HG03342 (cell line): ENCODE measurements around the gene CCT2.

ENCODE experiments used
- ATAC-seq: cut with Tn5 transposase; IDR thresholded peaks from one replicate; pipeline ENCODE4 v1.9.1; 2021; ENCODE audit warnings: mild to moderate bottlenecking, moderate library complexity; ENCODE audit not compliant: unreplicated experiment

CCT2 gene

DNA sequence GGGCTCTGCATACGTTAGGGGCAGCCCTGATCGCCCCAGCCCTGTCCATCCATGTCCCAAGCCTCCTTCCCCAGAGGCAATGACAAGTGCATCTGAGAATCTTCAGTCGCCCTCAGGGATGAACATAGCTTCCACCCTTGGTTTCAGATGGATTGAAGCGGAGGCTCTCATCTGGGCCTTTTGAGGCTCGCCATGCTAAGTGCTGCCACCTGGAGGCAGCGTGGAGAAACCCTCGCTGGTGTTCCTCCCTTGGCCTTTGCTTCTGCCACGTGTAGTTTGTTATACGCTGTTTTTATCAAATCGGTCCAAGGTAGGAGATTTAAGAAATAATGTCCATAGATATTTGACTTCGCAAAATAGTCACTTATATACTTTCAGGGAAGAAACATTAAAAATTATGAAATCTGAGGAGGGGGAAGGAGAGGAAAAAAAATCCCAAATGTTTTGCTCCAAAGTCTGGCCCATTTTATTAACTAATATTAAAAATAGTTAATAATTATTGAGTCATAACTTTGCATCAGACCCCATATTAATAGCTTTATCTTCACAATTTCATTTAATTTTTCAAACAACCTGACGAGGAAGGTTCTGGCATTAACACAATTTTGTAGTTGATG is 54.2 kb downstream of the CCT2 start:
- peak; percentile 92 for ATAC-seq

- ATAC-seq = no peak
Observed at GRCh38 chr12:69641546-69641945, 56.3 kb downstream of the CCT2 start.

DNA sequence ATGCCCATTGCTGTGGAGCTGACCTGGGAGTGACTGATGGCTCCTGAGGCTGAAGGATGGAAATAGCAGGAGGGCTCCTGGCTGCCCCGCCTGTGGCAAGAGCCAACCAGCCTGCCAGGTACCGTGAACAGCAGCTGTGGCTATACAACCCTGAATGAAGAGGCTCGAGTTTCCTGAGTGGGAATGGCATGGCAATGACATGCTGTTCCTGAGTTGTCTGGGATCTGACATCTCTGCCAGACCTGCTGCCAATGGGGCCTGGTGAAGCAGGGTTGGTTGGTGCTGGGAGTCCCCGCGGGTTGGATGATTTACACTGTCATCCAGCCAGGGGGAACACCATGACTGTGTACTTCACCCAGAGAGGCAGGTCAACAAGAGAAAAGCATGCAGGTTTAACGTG is 57.3 kb downstream of the CCT2 start:
- ATAC-seq = no peak

- ATAC-seq = no peak
Observed at GRCh38 chr12:69644511-69644910, 59.3 kb downstream of the CCT2 start.

DNA sequence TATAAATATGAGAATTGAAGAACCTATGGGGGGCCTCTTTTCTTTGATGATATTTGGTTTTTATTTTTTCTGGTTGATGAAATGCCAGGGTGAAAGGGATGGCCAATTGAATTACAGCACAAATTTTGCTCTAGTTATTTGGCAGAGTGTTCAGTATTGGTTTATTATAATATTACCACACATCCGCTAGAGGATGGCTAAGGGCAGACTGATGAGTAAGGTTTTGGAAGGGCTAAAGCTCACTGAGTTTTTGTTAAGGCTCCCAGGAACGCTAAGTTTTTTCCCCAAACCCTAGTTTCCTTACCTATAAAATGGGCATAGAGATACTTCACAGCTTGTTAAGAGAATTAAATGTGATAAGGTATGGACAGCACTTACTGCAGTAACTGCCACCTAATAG is 59.8 kb downstream of the CCT2 start:
- no peak for ATAC-seq

DNA sequence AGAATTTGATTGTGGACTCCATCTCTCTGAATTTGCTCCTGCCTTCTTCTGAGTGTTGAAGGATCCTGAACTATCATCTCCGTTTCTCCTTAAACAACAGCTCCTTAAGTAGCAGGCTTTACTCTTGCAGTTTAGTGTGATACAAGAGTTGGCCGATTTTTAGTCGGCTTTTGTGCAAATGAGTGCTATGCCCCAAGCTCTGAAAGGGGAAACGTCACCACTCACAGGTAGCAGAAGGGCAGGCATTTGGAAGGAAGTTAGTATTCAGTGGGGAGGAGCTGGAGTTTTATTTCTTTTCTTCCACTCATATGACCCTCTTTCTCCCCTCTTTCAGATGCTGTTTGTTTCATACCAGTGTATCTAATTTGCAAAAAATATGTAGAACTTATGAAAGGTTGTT is 61.9 kb downstream of the CCT2 start:
- ATAC-seq = no peak

- no peak for ATAC-seq
Observed at GRCh38 chr12:69648476-69648875, 63.2 kb downstream of the CCT2 start.

DNA sequence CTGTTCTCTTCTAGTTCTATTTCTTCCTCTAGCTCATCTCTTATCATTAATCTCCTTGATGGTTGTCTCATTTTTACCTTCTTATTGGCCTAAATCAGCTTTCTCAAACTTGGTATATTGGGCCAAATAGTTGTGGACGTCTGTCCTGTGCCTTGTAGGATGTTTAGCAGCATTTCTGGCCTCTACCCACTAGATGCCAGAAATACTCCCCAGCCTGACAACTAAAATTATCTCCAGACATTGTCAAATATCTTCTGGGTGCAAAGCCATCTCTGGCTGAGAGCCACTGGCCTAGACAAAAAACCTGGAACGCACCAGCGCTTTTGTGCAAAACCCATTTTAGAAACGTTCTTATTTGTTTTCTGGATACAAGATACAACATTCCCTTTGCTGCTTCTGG is 64.3 kb downstream of the CCT2 start:
- no peak for ATAC-seq
